Activated CD8-positive, alpha-beta memory T cell treated with anti-CD3 and anti-CD28 coated beads for 4 hours (primary cell): ENCODE results near the gene EFTUD2.

Source experiments
- DNase-seq, 2 donors: peaks; one replicate each; pipeline ENCODE4 v3.0.0-alpha.2; 2020; ENCODE audit warnings: low read depth in 2 of 2

EFTUD2 gene

GRCh38 chr17:44925731-44926697, 26.8 kb upstream of the EFTUD2 start:
- DNase-seq: no peak

- no peak for DNase-seq
Observed at GRCh38 chr17:44924107-44924544, 24.9 kb upstream of the EFTUD2 start.

- no peak for DNase-seq
Observed at GRCh38 chr17:44922746-44923470, 23.7 kb upstream of the EFTUD2 start.

- no peak for DNase-seq
Observed at GRCh38 chr17:44922136-44922535, 22.9 kb upstream of the EFTUD2 start.

GRCh38 chr17:44921122-44921882, 22.1 kb upstream of the EFTUD2 start:
- no peak for DNase-seq

GRCh38 chr17:44920565-44920940, 21.3 kb upstream of the EFTUD2 start:
- DNase-seq: no peak

GRCh38 chr17:44919885-44920564, 20.8 kb upstream of the EFTUD2 start:
- DNase-seq: peak; percentile 11 to 21

GRCh38 chr17:44919411-44919810, 20.2 kb upstream of the EFTUD2 start:
- no peak for DNase-seq

- no peak for DNase-seq
Observed at GRCh38 chr17:44918006-44918405, 18.8 kb upstream of the EFTUD2 start.

- DNase-seq: no peak
Observed at GRCh38 chr17:44917456-44917855, 18.2 kb upstream of the EFTUD2 start.

- no peak for DNase-seq
Observed at GRCh38 chr17:44916781-44917241, 17.6 kb upstream of the EFTUD2 start.

- DNase-seq: no peak
Observed at GRCh38 chr17:44915862-44916780, 16.9 kb upstream of the EFTUD2 start.

- DNase-seq: no peak
Observed at GRCh38 chr17:44915321-44915726, 16.1 kb upstream of the EFTUD2 start, which contains the start of gene GFAP. Gene GFAP, minus strand, starts transcription at chr17:44915500. Its CDS starts 14 bp downstream, at chr17:44915486.

GRCh38 chr17:44914698-44915271, 15.5 kb upstream of the EFTUD2 start:
- DNase-seq: no peak

- no peak for DNase-seq
Observed at GRCh38 chr17:44914148-44914547, 14.9 kb upstream of the EFTUD2 start.

- no peak for DNase-seq
Observed at GRCh38 chr17:44913676-44914075, 14.4 kb upstream of the EFTUD2 start.

GRCh38 chr17:44912763-44913544, 13.7 kb upstream of the EFTUD2 start:
- DNase-seq: no peak

GRCh38 chr17:44911133-44912001, 12.1 kb upstream of the EFTUD2 start:
- peak; percentile 18 to 26 for DNase-seq
